Smooth muscle cell (in vitro differentiated cells): ENCODE results near the gene GPLD1. TPM values are rescaled to one million over a fixed set of nuclear protein-coding genes. Genes with fewer than 3 reads are reported as not detected.

Experiments
- DNase-seq: peaks from one replicate; lab custom pipeline; 2025; ENCODE audit not compliant: unreplicated experiment; lab: John Stamatoyannopoulos, UW
- H2AFZ ChIP-seq: fragments of 200-600 bp; sonication (generic); 2 replicates; pipeline ENCODE4 v1.6.0; 2016; ENCODE audit warnings: antibody characterized with exemption, low read depth, mild to moderate bottlenecking
- H3F3A ChIP-seq: fragments of 200-600 bp; sonication (generic); 2 replicates; pipeline ENCODE4 v1.6.0; 2017; ENCODE audit warnings: antibody characterized with exemption, low read depth
- H3K27ac ChIP-seq: fragments of 200-600 bp; sonication (generic); 2 replicates; pipeline ENCODE4 v1.5.1; 2016; ENCODE audit warnings: low read depth, mild to moderate bottlenecking
- H3K27me3 ChIP-seq: fragments of 200-600 bp; sonication (generic); 2 replicates; pipeline ENCODE4 v1.6.1; 2016; ENCODE audit warnings: low read depth, mild to moderate bottlenecking
- H3K36me3 ChIP-seq: fragments of 200-600 bp; sonication (generic); 2 replicates; pipeline ENCODE4 v1.5.1; 2016; ENCODE audit warnings: low read depth
- H3K4me1 ChIP-seq: fragments of 200-600 bp; sonication (generic); 2 replicates; pipeline ENCODE4 v1.5.1; 2016; ENCODE audit warnings: low read depth
- H3K4me2 ChIP-seq: fragments of 200-600 bp; sonication (generic); 2 replicates; pipeline ENCODE4 v1.6.0; 2016; ENCODE audit warnings: mild to moderate bottlenecking
- H3K4me3 ChIP-seq: fragments of 200-600 bp; sonication (generic); 2 replicates; pipeline ENCODE4 v1.5.1; 2016; ENCODE audit warnings: mild to moderate bottlenecking
- H3K79me2 ChIP-seq: fragments of 200-600 bp; sonication (generic); 2 replicates; pipeline ENCODE4 v1.6.0; 2016; ENCODE audit warnings: low read depth, mild to moderate bottlenecking
- H3K9ac ChIP-seq: fragments of 200-600 bp; sonication (generic); 2 replicates; pipeline ENCODE4 v1.6.0; 2016; ENCODE audit warnings: low read depth
- H3K9me3 ChIP-seq: fragments of 200-600 bp; sonication (generic); replicated peaks from 2 replicates; pipeline ENCODE4 v1.5.1; 2016; ENCODE audit warnings: low read depth
- H4K20me1 ChIP-seq: fragments of 200-600 bp; sonication (generic); 2 replicates; pipeline ENCODE4 v1.6.0; 2016; ENCODE audit warnings: low read depth
- CTCF ChIP-seq: fragments of 200-600 bp; sonication (generic); IDR thresholded peaks from 2 replicates; pipeline ENCODE4 v1.5.1; 2017; ENCODE audit warnings: borderline replicate concordance, mild to moderate bottlenecking, antibody characterized with exemption; ENCODE audit not compliant: insufficient read depth, poor library complexity, severe bottlenecking
- WGBS: methylation state at CpG from one replicate; pipeline ENCODE4 v1.1.7; 2016; ENCODE audit warnings: low lambda C conversion rate; 5-methylcytosine and 5-hydroxymethylcytosine counted together
- polyA plus RNA-seq: library from polyadenylated mRNA; unstranded; fragments of >200 nt; fragmentation: Nextera tagmentation; extraction: Ambion mirVana; gene quantifications from 2 replicates; pipeline ENCODE4 v1.2.1, GENCODE V29; 2016
- total RNA-seq: library from RNA; depleted of rRNA; stranded (reverse); fragments of >200 nt; gene quantifications from 2 replicates; pipeline ENCODE4 v1.2.3, GENCODE V29; 2014

GPLD1 gene
- total and polyA plus RNA-seq, 2 experiments from 2014 or later: 0.13 to 0.14 TPM

GRCh38 chr6:24448828-24449525 lies 40.4 kb downstream of the GPLD1 start:
- no peaks in the 10 kb centered on the region for H3K27me3 ChIP-seq
- TF ChIP-seq CTCF: no peak

GRCh38 chr6:24448396-24448795 lies 41.0 kb downstream of the GPLD1 start:
- H3F3A ChIP-seq: no peaks in the 10 kb centered on the region

More at GRCh38 chr6:24448828-24449525, 40.4 kb downstream of the GPLD1 start:
- no peaks in the 10 kb centered on the region for H3K79me2 ChIP-seq
- H4K20me1 ChIP-seq: no peaks in the 10 kb centered on the region
- H3K4me3 ChIP-seq: no peak overlapping the region
- no peaks in the 10 kb centered on the region for H3K36me3 ChIP-seq
- H3K27ac ChIP-seq: no peak overlapping the region
- no peak overlapping the region for H2AFZ ChIP-seq
- H3K4me2 ChIP-seq: no peak overlapping the region
- no peak overlapping the region for H3K9ac ChIP-seq
- no peaks in the 10 kb centered on the region for H3K4me1 ChIP-seq
- H3K9me3 ChIP-seq: no peaks in the 10 kb centered on the region
- no peak for DNase-seq
- 82% methylated on average over 9 of the region's 9 CpGs for WGBS
- no peaks in the 10 kb centered on the region for H3F3A ChIP-seq

GRCh38 chr6:24446670-24447069 lies 42.7 kb downstream of the GPLD1 start:
- Histone ChIP-seq H3K36me3 (no peaks in the 10 kb centered on the region), H3K9ac (no peak overlapping the region), H3K27me3 (no peaks in the 10 kb centered on the region), H2AFZ (no peak overlapping the region), H3K4me1 (no peaks in the 10 kb centered on the region), H4K20me1 (no peaks in the 10 kb centered on the region), H3K4me2 (no peak overlapping the region), H3K27ac (no peak overlapping the region), H3K79me2 (no peaks in the 10 kb centered on the region), H3K9me3 (no peaks in the 10 kb centered on the region), H3F3A (no peaks in the 10 kb centered on the region), H3K4me3 (no peak overlapping the region)
- DNase-seq: no peak
- no peak for TF ChIP-seq CTCF
- WGBS: 92% methylated on average over 7 of the region's 7 CpGs

More at GRCh38 chr6:24448396-24448795, 41.0 kb downstream of the GPLD1 start:
- Histone ChIP-seq H4K20me1 (no peaks in the 10 kb centered on the region), H3K9me3 (no peaks in the 10 kb centered on the region), H3K27ac (no peak overlapping the region), H3K79me2 (no peaks in the 10 kb centered on the region), H3K4me2 (no peak overlapping the region), H2AFZ (no peak overlapping the region), H3K4me1 (no peaks in the 10 kb centered on the region), H3K9ac (no peak overlapping the region), H3K4me3 (no peak overlapping the region), H3K27me3 (no peaks in the 10 kb centered on the region), H3K36me3 (no peaks in the 10 kb centered on the region)
- DNase-seq: no peak
- TF ChIP-seq CTCF: no peak
- WGBS: 69% methylated on average over 4 of the region's 4 CpGs

GRCh38 chr6:24445704-24446103 lies 43.7 kb downstream of the GPLD1 start:
- no peak overlapping the region for H3K9ac ChIP-seq
- H3K4me1 ChIP-seq: no peaks in the 10 kb centered on the region
- no peak for DNase-seq
- H3F3A ChIP-seq: no peaks in the 10 kb centered on the region
- H3K4me2 ChIP-seq: no peak overlapping the region
- no peaks in the 10 kb centered on the region for H3K27me3 ChIP-seq
- no peak overlapping the region for H3K27ac ChIP-seq
- WGBS: 62% methylated on average over 4 of the region's 4 CpGs
- no peak overlapping the region for H3K4me3 ChIP-seq
- H3K9me3 ChIP-seq: no peaks in the 10 kb centered on the region
- H3K36me3 ChIP-seq: no peaks in the 10 kb centered on the region
- no peaks in the 10 kb centered on the region for H3K79me2 ChIP-seq
- H2AFZ ChIP-seq: no peak overlapping the region
- TF ChIP-seq CTCF: no peak
- H4K20me1 ChIP-seq: no peaks in the 10 kb centered on the region
